Upper lobe of left lung (tissue), 4 donors: ENCODE data around the gene PRKCE.

Experiments
- CTCF ChIP-seq, 6 experiments: fragments of 450-650 bp in 4 of 6; fragments of 200-600 bp in 2 of 6; sonication (generic) in 2 of 6; IDR thresholded peaks; one replicate each; pipeline ENCODE4 v1.5.1; 2016 to 2019; ENCODE audit warnings: antibody characterized with exemption in 6 of 6
- EP300 ChIP-seq, 4 donors: sonication (generic); formaldehyde crosslinking; IDR thresholded peaks; one replicate each; pipeline ENCODE4 v1.5.1; 2017; ENCODE audit warnings: antibody characterized with exemption in 4 of 4, control low read depth in 2 of 4
- POLR2A ChIP-seq, 4 donors: fragments of 450-650 bp; IDR thresholded peaks; one replicate each; pipeline ENCODE4 v1.5.1; 2016 to 2017; ENCODE audit warnings: antibody characterized with exemption in 4 of 4, mild to moderate bottlenecking in 2 of 4

- no peak for TF ChIP-seq POLR2A (IDR thresholded peaks at IDR 0.05)
- no peak for TF ChIP-seq EP300 (IDR thresholded peaks at IDR 0.05)
- no peak for TF ChIP-seq CTCF (IDR thresholded peaks at IDR 0.05)
These were observed 397.2 kb downstream of the PRKCE start for GRCh38 chr2:46048693-46049092.
